ENCODE measurements around the gene FTO.

DNA sequence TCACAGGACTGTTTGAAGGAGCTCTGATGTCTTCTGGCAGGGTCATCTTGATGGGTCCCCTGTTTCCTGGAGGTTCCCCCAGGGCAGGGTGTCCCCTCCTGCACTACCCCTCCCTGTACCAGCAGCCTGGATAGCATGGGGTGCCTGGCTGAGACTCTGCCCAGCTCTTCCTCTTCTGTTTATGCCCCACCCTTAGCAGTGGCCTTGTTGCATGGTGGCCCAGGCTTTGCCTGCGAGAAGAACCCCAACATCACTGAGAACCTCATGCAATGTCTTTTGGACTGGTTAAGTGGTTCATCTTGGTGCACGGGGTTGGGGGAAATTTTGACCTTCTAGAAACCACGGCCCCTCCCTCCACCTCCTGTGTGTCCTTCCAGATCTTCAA, 460.8 kb downstream of the FTO start:
- TF ChIP-seq, protein P1, sequence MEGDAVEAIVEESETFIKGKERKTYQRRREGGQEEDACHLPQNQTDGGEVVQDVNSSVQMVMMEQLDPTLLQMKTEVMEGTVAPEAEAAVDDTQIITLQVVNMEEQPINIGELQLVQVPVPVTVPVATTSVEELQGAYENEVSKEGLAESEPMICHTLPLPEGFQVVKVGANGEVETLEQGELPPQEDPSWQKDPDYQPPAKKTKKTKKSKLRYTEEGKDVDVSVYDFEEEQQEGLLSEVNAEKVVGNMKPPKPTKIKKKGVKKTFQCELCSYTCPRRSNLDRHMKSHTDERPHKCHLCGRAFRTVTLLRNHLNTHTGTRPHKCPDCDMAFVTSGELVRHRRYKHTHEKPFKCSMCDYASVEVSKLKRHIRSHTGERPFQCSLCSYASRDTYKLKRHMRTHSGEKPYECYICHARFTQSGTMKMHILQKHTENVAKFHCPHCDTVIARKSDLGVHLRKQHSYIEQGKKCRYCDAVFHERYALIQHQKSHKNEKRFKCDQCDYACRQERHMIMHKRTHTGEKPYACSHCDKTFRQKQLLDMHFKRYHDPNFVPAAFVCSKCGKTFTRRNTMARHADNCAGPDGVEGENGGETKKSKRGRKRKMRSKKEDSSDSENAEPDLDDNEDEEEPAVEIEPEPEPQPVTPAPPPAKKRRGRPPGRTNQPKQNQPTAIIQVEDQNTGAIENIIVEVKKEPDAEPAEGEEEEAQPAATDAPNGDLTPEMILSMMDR (IDR thresholded peaks at IDR 0.05; ENCODE audit: low read length): no peak
- no peak for TF ChIP-seq EZH2phosphoT487 (IDR thresholded peaks at IDR 0.05; ENCODE audit: low read length)
